ENCODE measurements around the gene ACBD3.

DNA sequence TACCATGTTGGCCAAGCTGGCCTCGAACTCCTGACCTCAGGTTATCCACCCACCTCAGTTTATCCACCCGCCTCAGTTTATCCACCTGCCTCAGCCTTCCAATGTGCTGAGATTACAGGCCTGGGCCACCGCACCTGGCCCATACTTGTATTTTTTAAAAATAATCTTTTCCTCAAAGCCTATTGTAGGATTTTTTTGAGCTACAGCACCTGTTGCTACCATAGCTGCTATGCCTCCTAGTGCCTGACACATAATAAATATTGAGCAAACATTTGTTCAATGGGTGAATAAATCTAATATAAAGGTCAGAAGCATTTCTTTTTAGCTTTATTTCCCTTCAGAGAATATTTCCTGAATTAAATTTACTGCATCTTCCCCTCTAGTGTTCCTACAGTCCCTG lies 15.7 kb upstream of the ACBD3 start:
- TF ChIP-seq, protein P1, sequence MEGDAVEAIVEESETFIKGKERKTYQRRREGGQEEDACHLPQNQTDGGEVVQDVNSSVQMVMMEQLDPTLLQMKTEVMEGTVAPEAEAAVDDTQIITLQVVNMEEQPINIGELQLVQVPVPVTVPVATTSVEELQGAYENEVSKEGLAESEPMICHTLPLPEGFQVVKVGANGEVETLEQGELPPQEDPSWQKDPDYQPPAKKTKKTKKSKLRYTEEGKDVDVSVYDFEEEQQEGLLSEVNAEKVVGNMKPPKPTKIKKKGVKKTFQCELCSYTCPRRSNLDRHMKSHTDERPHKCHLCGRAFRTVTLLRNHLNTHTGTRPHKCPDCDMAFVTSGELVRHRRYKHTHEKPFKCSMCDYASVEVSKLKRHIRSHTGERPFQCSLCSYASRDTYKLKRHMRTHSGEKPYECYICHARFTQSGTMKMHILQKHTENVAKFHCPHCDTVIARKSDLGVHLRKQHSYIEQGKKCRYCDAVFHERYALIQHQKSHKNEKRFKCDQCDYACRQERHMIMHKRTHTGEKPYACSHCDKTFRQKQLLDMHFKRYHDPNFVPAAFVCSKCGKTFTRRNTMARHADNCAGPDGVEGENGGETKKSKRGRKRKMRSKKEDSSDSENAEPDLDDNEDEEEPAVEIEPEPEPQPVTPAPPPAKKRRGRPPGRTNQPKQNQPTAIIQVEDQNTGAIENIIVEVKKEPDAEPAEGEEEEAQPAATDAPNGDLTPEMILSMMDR (IDR thresholded peaks at IDR 0.05; ENCODE audit: low read depth, low read length, poor library complexity, severe bottlenecking), result no peak
- TF ChIP-seq EZH2phosphoT487 (IDR thresholded peaks at IDR 0.05; ENCODE audit: borderline replicate concordance, low read length), result no peak

All from DOHH2 (cell line).